Measurements from ENCODE around the gene MOB1B.
A peak's percentile ranks its signal among the peaks of the same experiment; 100 is the strongest.
"Not testable (repeated sequence)": the region's sequence is repeated elsewhere in the genome, so short reads cannot be mapped to it uniquely, and the experiment has no call there.

The MOB1B gene
- 23.3 to 32.3 reads per million in 2 experiments for total RNA-seq

DNA sequence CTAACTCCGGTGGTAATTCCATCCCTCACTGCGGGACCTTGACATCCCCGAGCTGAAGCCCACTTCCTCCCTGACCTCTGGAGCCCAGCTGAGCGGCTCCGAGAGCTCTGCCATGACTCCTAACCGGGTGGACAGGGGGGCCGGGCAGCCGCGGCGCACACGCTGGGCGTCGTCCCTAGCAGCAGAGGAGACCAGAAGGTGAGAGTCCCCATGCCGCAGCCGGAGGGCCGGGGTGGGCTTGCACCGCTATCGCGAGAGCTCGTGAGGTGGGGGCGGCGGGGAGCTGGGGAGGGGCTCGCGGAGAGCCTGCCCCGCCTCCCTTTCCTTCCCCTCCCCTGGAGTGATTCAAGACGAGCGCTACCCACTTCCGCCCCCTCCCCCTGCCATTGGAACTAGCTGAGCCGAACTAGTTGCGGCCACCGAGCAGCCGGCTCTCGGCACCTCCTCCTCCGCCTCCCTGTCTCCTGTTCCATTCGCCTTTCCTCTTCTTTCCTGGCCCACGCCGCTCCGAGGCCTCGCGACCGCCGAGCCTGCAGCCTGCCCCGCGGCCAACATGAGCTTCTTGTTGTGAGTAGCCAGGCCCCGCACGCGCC is at the start of gene MOB1B:
Gene MOB1B (plus strand): TSS at position 386 of the 593 bp plus-strand sequence. CDS start 168 bp downstream, at position 554.
- DNase-seq (ENCODE audit: low read depth), result peak; percentile 80

DNA sequence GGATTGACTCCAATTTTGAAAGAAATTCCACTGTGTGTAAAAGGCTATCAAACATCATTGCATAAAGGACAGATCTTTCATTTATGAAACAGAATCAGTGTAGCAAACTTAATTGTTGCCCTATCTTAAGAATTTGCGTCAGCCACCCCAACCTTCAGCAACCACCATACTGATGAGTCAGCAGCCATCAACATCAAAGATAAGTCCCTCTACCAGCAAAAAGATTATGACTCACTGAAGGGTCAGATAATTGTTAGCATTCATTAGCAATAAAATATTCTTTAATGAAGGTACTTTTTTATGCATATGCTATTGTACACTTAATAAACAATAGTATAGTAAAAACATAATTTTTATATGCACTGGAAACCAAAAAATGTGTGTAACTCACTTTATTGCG is 46.7 kb upstream of the MOB1B start:
- no peak for DNase-seq (ENCODE audit: low read depth)

DNA sequence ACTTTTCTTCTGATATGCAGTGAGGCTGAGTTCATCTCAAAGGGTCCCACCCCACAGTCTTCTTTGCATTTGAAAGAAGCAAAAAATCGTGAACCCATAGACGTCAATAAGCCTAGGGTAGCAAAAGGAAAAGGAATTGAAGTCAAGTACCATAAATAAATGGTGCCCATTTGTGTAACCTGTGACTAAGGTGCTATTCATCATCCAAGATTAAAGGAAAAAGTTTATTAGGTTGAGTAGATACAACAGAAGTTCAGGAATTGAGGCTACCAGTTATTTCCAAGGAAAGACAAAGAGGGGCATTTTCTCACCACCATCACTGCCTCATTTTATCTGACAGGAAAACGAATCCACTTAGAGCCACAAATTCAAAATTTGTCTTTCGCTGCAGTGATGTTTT is 43.7 kb upstream of the MOB1B start:
- no peak for DNase-seq (ENCODE audit: low read depth)

GRCh38 chr4:70859066-70859465 is 43.1 kb upstream of the MOB1B start:
- DNase-seq (ENCODE audit: low read depth), result no peak

DNA sequence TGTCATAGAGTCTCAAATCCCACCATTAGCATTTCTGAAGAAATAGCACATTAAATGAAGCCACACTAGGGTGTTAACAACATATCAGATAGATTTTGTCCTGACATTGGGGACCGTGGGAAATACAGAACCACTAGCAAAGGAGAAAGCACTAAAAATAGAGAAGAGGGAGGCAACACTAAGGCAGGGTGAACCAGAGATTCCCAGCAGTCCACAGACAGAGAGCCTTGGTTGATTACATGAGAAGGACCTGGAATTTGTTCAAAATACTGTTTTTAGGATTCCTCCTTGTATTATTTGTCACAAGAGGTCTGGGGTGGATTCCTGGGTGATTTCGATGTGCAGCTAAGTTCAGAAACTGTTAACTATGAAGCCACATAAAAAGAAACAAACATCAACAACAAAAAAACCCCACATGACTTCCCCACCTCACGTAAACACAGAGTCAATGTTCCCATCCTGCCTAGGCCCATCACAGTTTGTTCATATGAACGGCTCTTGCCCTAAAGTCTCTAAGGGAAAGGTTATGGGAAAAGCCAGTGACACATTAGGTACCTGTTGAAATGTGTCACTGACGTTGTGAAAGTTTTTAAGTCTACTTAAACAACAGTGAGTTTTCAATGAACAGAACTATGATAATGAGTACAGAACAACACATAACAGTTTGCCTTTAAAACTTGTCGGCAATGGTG is 38.9 kb upstream of the MOB1B start:
- no peak for DNase-seq (ENCODE audit: low read depth)

- DNase-seq (ENCODE audit: low read depth), result no peak
Observed at GRCh38 chr4:70868778-70869177, 33.4 kb upstream of the MOB1B start.

GRCh38 chr4:70873216-70873615 is 29.0 kb upstream of the MOB1B start:
- DNase-seq (ENCODE audit: low read depth), result no peak

- no peak for DNase-seq (ENCODE audit: low read depth)
Observed at GRCh38 chr4:70874268-70875156, 27.7 kb upstream of the MOB1B start.

DNA sequence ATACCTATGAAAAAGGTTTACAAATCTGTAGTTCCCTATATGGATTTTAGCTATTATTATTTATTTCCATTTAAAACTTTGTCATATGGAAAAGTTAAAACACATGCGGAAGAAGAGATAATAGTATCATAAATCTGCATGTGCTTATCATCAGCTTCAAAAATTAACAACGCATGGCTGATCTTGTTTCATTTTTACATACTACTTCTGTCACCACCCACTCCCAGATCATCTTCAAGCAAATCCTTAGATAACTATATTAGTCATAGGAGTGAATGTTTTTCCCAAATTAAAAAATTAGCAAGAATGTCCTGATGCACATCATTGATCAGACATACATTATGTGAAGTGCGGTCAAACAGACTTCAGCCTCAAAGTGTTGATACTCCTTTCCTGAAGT is 24.6 kb upstream of the MOB1B start:
- DNase-seq (ENCODE audit: low read depth), result no peak

- no peak for DNase-seq (ENCODE audit: low read depth)
Observed at GRCh38 chr4:70880739-70881138, 21.4 kb upstream of the MOB1B start.

GRCh38 chr4:70885174-70885573 is 17.0 kb upstream of the MOB1B start:
- no peak for DNase-seq (ENCODE audit: low read depth)

DNA sequence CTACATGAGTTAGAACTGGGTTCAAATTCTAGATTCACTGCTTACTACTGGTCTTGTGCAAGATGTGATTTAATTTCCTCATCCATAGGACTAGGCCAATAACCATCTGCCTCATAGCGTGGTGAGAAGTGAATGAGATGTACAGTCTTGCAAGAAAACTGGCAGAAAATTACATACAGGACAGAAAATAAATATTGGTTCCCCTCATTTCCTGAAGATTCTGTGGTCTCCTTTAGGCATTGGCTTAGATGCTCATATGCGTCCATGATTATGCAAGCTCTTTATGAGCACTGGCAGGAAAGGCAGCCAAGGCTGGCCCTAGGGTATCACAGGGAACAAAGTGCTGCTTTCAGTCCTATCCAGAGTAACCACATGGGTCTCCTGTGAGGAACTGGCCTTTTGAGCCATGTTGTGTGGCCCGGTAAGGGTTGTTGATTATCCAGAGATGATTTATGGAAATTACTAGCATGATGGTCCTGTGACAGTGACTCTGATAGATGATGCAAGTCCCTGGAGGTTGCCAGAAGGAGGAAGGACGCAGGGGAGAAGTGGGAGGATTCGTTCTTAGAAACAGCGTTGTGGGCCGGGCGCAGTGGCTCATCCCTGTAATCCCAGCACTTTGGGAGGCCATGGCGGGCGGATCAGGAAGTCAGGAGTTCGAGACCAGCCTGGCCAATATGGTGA is 9.9 kb upstream of the MOB1B start:
- no peak for DNase-seq (ENCODE audit: low read depth)

- DNase-seq (ENCODE audit: low read depth), result no peak
Observed at GRCh38 chr4:70893790-70894189, 8.4 kb upstream of the MOB1B start.

DNA sequence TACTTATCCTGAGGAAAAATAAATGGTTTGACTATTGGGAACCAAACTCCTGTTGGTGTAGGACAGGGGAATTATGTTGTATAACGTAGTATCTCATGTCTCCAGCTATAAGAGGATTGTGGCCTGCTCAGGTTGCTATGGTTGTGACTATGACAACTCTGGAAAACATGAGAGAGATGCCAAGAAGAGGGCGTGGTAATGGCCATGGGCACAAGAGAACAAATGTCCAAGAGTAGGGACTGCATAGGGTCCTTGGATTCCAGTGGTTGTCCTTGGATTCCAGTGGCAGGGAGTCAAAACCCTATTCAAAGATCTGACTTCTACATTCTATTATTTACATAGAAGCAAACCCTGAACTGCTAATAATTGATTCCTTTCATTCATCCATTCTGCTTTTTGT is 6.8 kb upstream of the MOB1B start:
- no peak for DNase-seq (ENCODE audit: low read depth)

DNA sequence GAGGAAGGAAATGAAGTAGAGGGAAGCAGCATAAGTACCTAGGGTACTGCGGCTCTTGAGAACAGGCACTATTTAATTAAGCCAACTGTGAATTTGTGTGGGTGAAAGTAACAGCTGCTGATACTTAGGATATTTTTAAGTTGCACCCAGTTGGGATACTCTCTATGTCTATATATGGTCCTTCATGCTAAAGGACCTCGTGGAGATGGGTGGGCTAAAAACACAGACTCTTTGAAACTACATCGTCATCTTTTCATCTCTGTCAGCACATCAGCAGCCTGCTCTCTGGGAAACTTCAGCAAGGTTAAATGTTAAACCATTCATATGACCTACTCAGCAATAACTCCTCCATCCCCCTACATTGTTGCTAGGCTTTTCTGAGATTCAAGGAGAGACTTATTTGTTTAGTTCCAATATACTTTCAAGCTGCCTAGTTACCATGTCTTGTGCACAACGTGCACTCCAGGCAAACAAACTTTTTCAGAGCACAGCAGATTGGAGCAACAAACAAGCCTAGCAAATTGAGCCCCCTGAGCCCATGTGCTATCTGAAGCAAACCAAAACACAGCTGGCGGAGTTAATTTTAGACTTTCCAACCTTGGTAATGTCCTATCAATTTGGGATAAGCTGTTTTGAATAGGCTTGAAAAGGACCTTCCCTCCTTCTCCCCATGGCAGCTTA is 6.2 kb upstream of the MOB1B start:
- no peak for DNase-seq (ENCODE audit: low read depth)

GRCh38 chr4:70898581-70898980 is 3.6 kb upstream of the MOB1B start:
- not testable (repeated sequence) for DNase-seq (ENCODE audit: low read depth)

DNA sequence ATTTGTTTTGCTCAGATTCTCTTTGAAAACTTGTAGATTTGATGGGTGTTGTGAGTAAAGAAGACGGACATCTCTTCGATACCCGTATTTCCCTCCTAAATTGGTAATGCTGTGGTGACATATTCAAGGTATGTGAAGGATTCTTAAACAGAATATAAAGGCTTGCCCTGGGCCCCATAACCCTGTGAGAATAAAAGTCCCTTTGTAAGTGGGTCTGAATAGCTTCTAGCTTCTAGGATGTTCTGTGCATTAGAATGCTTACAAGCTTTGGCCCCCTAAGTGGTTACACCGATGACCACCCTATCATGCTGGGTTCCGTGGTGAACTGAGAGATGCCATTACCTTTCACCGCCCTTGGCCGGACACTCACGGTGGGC is 574 bp upstream of the MOB1B start:
- no peak for DNase-seq (ENCODE audit: low read depth)

DNA sequence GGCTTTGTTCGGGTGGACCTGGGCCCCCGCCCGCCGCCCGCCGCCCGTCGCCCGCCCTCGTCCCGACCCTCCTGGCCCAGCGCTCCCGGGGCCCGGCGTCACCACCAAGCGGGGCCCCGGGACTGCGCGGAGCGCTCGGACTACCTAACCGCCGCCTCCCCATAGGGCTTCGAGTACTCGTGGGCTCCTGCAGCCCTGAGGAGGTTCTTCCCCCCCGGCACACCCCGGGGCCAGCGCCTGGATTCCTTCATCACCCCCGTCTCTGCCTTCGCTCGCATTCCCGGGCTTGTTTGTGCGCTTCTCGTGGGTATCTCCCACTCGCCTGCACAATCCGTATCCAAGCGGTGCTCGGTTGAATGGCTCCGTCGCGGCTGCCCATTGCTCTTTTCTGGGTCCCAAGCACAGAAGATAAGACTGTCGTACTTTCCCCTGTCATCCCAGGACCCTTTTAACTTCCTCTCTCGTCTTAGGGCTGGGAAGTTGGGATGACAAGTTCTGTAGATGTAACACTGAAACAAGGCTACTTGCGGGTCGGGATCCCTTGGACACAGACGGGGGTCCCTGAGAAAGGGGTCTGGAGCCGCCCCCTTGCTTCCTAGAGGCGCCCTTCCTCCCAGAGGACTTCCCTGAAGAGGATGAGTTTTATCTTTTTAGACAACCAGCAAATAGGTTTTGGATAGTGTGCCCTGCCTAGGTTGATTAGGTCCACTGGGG is 565 bp downstream of the MOB1B start:
- DNase-seq (ENCODE audit: low read depth), result peak; percentile 6

GRCh38 chr4:70903291-70903603 is 1.1 kb downstream of the MOB1B start:
- no peak for DNase-seq (ENCODE audit: low read depth)

- DNase-seq (ENCODE audit: low read depth), result no peak
Observed at GRCh38 chr4:70908993-70909556, 6.9 kb downstream of the MOB1B start.

GRCh38 chr4:70914000-70914399 is 11.8 kb downstream of the MOB1B start:
- no peak for DNase-seq (ENCODE audit: low read depth)

Measured in T follicular helper cell (primary cell).